NK-92 (cell line): Measurements from ENCODE around the gene ULK4.
"Not testable (repeated sequence)": the region's sequence is repeated elsewhere in the genome, so short reads cannot be mapped to it uniquely, and the experiment has no call there.

Experiments
- DNase-seq: peaks from one replicate; lab custom pipeline; 2025; ENCODE audit not compliant: unreplicated experiment; lab: John Stamatoyannopoulos, UW

Gene ULK4

DNA sequence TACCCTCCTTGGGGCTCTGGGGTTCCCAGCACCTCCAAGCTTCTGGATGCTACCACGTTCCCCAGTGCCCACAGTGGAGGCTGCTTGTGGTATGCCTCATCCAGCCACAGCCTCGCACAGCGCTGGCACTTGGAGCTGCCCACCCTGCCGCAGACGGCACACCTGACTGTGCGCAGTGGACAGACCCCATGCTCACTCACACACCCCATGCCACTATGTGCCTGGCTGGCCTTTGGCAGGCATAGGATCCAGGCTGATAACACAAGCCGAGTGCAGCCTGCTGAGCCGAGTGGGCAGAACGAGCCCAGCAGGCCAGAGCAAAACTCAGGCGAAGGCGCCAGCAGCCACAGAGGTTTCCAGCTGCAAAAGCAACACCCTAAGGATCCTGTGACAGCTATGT is 311.5 kb downstream of the ULK4 start:
- no peak for DNase-seq

DNA sequence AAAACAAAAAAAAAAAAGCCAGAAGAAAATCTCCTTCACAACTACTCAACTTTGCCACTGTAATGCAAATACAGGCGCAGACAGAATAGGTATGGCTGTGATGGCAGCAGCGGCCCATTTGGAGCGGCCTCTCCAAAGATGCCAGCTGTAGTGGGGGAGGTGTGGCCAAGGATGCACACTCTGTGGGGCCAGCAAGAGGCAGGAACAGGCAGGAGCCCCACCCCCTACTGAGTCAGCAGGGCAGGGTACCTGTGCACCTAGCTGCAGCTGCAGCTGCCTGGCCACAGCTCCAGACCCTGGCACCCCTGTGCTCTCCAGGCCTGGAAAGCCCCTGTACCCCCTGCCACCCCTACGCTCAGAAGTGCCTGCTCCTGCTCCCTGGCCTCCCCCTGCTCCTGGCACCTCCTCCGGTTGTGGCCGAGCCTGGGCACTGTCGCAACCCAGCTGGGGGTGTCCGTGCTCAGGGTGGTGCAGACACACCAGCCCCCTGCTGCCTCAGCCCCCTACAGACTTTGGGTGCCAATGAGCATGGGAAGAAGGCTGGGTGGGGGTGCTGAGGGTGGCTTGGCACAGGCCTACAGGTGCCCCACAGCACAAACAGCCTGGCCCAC is 312.7 kb downstream of the ULK4 start:
- no peak for DNase-seq

DNA sequence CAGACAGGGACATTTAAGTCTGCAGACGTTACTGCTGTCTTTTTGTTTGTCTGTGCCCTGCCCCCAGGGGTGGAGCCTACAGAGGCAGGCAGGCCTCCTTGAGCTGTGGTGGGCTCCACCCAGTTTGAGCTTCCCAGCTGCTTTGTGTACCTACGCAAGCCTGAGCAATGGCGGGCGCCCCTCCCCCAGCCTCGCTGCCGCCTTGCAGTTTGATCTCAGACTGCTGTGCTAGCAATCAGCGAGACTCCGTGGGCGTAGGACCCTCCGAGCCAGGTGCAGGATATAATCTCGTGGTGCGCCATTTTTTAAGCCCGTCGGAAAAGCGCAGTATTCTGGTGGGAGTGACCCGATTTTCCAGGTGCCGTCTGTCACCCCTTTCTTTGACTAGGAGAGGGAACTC is 314.2 kb downstream of the ULK4 start:
- DNase-seq = not testable (repeated sequence)

DNA sequence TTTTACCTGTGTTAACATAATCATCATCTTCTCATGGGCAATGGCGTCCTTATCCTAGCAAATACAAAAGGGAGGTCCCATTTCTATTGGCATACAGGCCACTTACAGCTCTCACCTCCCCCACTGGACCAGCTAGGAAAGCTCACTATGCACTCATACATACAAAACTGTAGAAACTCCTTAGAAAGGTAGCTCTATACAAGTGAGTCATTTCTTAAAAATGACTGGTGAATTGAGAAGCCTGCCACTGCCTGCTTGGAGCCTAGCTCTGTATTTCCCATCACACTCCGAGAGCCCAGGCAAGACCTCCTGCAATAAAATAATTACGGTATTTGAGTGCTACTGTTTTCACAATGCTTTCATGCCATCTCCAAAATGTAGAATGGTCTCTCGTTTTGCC is 321.8 kb downstream of the ULK4 start:
- no peak for DNase-seq

DNA sequence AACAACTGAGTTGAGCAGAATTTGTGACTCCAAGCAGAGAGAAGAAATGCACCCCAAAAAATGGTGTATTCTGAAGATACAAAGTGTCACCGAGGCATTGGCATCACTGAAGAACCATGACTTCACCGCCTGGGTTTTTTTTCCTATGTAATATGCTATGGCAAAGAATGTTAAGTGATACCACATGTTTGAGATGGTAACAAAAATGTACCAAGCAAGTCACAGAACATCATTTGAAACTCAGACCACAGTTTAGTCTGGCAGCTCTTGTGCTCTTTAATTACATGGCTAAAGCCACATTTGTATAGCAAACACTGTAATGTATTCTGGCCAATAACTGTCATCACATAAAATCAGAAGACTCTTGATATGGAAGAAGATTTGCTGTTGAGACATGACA is 323.5 kb downstream of the ULK4 start:
- no peak for DNase-seq

DNA sequence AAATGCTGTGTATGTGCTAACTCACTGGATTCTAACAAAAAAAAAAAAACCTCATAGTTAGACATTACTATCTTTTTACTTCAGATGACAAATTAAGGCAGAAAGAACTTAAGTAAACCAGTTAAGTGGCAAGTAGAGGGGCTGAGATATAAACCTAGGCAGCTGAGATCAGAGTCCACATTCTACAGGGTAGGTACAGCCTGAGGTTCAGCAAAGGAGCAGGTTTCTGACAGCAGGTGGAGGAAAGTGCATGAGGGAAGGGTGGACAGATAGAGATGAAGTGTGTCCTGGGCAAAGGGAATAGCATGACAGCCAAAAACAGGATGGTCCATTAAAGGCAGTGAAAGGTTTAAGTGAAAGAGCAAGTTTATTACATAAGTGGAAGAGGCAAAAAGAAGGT is 329.2 kb downstream of the ULK4 start:
- DNase-seq = no peak

DNA sequence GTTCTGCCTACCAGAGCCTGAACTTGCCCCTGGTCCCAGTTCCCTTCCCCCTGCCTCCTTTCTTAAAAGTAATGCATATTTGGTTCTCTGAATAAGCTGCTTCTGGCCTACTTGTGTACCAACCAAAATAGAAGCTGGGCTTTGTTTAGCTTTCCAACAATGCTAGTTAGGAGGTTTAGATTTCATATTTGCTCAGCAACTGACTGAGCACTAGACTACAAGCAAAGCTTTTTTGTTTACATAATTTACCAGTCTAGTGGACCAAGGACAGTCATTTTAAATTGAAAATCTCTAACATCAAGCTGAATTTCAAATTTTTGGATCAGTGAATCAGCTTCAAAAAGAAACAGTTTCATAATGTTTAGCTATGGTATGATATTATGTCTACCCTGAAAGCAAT is 331.2 kb downstream of the ULK4 start:
- DNase-seq = no peak

DNA sequence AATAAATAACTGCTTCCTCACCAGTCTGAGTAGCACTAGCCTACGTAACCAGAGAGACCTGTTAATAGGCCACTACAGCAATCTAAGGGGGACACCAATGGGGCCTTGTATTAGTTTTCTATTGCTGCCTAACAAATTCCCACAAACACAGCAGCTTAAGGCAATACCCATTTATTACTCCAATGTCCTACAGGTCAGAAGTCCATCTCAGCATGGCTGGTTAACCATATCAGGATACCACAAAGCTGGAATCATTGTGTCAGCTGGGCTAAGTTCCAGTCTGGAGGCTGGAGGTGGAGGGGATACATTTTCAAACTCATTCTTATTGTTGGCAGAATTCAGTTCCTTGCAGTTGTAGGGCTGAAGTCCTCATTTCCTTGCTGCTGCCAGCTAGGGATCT is 331.9 kb downstream of the ULK4 start:
- no peak for DNase-seq

DNA sequence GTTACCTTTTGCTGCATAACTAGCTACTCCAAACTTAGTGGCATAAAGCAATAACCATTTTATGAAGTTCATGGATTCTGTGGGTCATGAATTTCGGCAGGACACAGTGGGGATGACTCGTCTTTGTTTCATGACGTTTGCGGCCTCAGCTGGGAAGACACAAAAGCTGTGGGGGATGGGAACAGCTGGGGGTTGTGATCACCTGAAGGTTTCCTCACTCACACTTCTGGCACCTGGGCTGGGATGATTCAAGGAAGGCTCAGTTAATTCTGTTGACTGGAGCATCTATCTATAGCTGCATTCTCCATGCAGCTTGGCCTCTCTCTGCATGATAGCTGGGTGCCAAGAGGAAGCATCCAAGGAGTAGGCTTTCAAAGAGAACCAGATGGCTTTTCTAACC is 332.8 kb downstream of the ULK4 start:
- no peak for DNase-seq

DNA sequence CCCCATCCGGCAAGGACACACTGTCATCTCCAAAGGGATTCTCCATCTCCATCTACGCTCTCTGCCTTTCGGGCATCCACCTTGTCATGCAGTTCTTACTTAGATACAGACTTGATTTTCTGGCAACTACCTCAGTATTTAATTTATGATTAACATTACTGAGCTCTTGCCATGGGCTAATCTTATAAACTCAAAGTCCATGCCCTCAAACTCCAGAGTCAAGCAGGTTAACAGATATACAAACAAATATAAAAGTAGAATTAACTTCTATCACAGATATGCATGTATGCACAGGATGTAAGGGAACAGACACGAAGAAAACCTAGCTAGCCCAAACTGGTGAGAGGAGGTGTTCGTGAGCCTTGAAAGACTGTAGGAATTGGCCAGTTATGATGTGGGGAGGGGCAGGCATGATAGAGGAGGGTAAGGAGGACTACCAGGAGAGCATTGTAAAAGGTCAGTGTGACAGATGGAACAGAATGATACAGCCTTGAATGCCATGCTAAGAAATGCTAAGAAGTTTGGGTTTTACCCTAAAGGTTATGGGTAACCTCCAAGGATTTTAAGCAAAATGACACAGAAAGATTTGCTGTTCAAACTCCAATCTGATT is 334.3 kb downstream of the ULK4 start:
- no peak for DNase-seq

DNA sequence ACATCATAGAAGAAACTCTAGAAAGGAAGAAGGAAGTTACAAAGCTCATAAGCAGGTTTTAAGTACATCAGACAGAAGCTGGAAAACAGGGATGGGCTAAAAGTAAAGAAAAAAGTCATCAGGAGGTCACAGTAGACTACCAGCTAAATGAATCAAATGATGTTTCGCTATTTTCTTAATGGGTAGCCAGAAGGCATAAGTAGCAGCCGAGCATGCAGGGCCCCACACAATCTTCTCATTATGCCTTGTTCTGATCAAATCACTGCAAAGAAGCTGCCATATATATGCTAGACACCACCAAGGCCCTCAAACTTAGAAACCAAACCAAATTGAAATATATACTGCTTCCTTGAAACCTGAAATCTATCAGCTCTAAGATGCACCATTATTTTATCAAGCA is 349.1 kb downstream of the ULK4 start:
- no peak for DNase-seq

DNA sequence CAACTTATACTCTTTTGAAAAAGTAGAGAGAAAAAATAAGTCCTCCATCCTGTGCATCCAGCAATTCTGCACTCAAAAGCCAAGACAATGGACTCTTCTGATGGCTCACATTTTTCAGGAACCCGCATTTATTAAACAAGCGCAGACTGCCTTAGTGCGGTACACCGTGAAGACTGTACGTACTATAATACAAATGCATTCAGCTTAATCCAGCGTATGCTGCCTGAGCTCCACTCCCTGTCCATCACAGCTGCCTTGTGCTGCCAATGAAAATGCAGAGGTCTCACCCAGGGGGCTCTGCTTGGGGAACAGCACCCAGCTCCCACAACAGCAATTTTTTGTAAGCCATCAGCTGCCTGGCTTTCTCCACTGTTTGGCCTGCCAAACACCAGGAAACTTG is 350.9 kb downstream of the ULK4 start:
- no peak for DNase-seq

DNA sequence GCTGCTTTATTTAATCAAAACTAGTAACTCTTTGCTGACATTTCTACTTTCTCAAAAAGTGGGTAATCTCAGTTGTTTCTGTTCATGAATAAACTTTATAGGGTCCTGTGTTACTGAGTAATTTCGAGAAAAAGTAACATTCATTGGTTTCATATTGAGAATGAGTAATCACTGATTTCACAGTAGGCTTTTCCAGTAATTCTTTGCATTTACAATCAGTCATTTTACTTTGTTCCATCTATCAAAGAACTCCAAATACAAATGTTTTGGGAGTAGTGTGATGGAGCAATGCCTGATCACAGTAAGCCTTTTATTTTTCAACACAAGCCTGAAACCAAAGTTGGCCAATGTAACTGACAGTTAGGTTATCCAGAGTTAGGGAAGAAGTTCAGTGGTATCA is 353.6 kb downstream of the ULK4 start:
- DNase-seq = no peak

DNA sequence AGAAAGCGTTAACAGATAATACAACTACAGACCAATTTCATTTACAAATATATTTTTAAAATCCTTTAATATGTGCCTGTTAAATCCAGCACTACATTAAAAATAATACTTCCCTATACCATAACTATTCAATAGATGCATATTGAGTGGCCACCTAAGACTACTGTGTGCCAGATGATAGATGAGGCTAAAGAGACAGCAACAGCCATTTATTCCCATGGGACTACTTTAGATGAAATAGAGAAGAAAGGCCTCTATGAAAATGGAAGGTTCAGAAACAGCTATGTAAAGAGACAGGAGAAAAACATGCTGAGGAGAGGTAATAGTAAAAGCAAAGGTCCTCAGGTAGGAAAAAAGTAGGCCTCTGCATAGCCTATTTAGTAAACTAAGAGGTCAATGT is 358.1 kb downstream of the ULK4 start:
- DNase-seq = no peak

DNA sequence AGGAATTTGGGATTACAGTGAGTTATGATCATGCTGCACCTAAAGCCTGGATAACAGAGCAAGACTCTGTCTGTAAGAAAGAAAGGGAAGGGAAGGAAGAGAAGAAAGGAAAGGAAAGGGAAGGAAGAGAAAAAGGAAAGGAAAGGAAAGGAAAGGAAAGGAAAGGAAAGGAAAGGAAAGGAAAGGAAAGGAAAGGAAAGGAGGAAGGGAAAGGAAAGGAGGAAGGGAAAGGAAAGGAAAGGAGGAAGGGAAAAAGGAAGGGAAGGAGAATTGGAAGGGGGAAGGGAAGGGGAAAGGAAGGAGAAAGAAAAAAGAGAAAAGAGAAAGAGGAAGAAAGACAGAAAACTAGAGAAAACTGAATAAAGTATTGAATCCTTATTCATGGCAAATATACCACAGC is 359.8 kb downstream of the ULK4 start:
- no peak for DNase-seq

DNA sequence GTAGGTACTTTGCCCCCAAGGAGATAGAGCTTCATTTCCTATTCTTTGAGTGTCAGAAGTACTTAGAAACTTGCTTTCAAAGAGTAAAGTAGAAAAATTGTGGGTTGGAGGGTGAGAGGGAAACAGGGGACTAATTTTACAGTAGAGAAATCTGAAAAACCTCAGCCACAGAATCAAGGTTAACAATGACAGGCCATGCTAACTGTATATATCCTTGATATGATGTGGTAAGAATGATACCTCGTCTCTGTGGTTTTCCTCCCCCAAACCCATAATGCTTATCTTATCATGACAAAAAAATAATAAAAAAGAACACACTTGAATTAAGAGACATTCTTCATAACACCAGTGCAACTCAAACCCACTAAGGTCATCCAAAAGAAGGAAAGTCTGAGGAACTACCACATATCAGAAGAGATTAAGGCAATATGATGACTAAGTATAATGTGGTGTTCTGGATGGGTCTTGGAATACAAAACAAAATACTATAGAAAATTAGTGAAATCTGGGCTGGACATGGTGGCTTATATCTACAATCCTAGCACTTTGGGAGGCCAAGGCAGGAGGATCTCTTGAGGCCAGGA is 360.4 kb downstream of the ULK4 start:
- DNase-seq = no peak

DNA sequence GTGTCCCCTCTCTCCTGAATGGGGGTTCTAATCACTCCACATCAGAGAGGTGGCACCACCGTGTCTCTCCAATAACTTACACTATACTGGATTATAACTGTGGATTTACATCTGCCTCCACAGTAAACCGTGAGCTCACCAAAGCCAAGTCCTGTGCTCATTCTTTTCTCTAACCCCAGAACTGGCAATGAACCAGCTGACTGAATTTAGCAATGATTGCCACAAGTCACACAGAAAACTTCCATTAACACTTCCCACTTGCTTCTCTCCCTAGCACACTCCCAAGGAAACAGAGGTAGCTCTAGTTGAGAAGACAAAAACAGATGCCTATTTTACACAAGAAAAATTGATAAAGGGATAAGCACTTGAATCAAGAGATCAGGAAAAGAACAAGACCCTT is 361.3 kb downstream of the ULK4 start:
- DNase-seq = no peak

DNA sequence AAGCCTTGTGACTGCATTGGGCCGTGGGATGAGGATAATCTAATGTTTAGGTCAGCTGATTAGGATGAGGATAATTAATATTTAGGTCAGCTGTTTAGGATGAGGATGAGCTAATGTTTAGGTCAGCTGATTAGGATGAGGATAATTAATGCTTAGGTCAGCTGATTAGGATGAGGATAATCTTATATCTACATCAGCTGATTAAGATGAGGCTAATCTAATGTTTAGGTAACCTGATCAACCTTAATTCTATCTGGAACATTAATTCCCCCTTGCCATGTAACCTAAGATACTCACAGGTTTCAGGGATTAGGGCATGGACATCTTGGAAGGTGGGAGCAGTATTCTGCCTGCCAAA is 362.8 kb downstream of the ULK4 start:
- DNase-seq = no peak

DNA sequence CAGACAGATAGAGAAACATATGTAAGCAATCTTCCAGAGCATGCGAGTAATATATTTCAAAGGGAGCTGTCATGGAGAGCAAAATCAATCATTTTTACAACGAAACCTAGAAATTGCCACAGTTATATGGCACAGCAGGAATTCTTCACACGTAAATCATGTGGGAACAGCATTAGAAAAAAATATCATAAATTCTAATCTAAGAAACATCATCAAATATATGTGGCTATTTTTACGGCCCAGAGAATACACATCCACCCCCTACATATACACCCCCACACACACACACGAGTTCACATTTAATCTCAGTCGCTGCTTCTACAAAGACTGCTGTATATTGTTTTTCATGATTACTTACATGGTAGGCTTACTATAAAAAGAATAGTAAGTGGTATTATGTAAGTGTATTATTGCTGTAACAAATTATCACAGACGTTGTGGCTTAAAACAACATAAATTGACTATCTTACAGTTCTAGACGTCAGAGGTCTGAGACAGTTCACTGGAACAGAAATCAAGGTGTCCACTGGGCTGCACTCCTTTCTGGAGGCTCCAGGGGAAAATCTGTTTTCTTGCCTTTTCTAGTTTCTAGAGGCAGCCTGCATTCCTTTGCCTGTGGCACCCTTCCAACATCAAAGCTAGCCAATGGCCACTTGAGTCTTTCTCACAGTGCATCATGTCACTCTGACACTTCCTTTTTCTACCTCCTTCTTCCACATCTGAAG is 363.3 kb downstream of the ULK4 start:
- no peak for DNase-seq

DNA sequence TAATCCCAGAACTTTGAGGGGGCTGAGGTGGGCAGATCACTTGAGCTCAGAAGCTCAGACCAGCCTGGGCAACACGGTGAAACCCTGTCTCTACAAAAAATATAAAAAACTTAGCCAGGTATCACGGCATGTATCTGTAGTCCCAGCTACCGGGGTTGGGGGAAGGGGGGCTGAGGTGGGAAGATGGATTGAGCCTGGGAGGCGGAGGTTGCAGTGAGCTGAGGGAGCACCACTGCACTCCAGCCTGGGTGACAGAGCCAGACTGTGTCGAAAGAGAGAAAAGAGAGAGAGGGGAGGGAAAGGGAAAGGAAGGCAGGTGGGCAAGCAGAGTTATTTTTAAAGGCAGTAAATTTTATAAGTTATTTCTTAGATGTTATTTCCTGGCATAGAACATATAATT is 368.1 kb downstream of the ULK4 start:
- DNase-seq = no peak

DNA sequence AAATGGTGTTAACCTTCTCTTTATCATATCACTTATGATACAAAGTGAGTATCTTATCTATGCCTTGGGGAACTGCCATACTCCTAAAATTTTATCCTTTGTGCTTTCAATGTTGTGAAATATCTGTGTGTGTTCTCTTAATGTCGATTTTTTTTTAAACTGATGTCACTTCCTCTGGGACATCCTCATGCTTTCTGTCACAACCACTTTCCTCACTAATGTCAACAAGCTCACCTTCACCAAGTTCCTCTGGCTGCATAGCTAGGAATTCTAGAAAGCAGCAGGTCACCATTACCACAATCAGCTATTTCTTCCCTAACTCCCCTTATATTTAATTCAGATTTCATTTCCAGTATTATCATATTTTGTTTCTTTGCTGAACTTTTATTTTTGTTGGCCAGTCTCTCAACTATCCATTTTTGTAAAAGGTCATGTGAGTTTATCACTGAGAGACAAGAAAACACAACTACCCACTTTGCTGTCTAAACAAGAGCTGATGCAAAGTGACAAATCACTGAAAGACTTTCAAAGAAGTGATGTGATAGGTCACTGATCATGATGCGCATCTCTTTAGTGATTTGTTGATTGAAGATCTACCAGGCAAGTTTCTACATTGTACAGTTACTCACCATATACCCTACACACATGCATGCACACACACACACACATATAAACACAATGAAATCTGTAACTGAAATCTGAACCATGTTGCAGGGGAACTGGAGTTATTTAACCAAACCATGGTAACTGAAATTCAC is 369.0 kb downstream of the ULK4 start:
- no peak for DNase-seq

DNA sequence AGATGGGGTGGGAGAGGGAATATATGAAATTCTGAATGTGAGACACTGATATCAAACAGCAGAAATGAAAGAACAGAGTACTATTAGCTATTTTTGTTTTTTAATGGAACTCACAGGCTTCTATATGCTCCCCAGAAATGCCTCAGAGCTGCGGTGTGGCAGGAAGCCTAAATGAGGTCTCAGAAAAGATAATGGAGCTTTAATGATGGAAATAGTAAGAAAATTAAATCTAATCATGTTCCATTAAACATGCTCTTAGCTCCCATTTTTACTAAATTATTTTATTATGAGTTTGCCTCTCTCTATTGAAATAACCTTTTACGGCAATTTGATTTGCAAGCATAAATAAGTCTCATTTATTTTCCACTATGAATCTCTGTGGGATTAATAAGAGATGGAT is 378.9 kb downstream of the ULK4 start:
- DNase-seq = no peak
